ENCODE measurements around the gene PARN. TPM values are rescaled to one million over a fixed set of nuclear protein-coding genes. Genes with fewer than 3 reads are reported as not detected.

Gene PARN
- total RNA-seq, 1 experiment from 2014 or later, result 42.5 TPM

DNA sequence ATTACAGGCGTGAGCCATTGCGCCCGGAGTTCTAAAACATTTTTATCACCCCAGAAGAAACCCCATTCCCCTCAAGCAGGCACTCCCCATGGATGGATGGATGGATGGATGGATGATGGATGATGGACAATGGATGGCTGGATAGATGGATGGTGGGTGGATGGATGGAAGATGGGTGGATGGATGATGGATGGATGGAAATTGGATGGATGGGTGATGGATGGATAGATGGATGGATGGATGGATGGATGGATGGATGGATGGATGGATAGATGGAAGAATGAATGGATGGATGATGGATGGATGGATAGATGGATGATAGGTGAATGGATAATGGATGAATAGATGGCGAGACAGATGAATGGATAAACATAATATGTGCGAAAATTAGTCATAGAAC is 47.6 kb upstream of the PARN start:
- H3K36me3 ChIP-seq (ENCODE audit: control insufficient read depth in 1 of 2, insufficient read depth in 2 of 2, low read length in 2 of 2), result no peaks in the 10 kb centered on the region
- H3K27me3 ChIP-seq (ENCODE audit: insufficient read depth, low read length), result no peaks in the 10 kb centered on the region
- H3K9me2 ChIP-seq (ENCODE audit: insufficient read depth), result no peaks in the 10 kb centered on the region
- ChIA-PET RAD21 (ENCODE audit: low non-redundant PET in 1 of 2, low total read pairs in 2 of 2, uncharacterized antibody in 2 of 2, unreplicated experiment in 2 of 2) (no interaction called here), CTCF (no interaction called here), POLR2A (no interaction called here)
- no peak overlapping the region for H3K27ac ChIP-seq (ENCODE audit: low read depth, low read length)
- H3K4me2 ChIP-seq (ENCODE audit: low read length), result no peak overlapping the region
- no peak overlapping the region for H2AFZ ChIP-seq (ENCODE audit: low read depth, low read length, poor library complexity, severe bottlenecking)
- no peak for ATAC-seq
- no peaks in the 10 kb centered on the region for H3K79me2 ChIP-seq (ENCODE audit: insufficient read depth, low read length)
- H3K9me3 ChIP-seq (ENCODE audit: control insufficient read depth in 1 of 2, insufficient read depth in 1 of 2, low read depth in 1 of 2, low read length in 2 of 2), result no peaks in the 10 kb centered on the region
- H4K20me1 ChIP-seq (ENCODE audit: insufficient read depth), result no peaks in the 10 kb centered on the region
- no peak for DNase-seq (ENCODE audit: low read depth, low spot score)
- no peak overlapping the region for H3K9ac ChIP-seq (ENCODE audit: low read length)
- no peaks in the 10 kb centered on the region for H3K4me1 ChIP-seq (ENCODE audit: control insufficient read depth in 1 of 2, insufficient read depth in 2 of 2, low read length in 2 of 2)
- TF ChIP-seq, protein P1, sequence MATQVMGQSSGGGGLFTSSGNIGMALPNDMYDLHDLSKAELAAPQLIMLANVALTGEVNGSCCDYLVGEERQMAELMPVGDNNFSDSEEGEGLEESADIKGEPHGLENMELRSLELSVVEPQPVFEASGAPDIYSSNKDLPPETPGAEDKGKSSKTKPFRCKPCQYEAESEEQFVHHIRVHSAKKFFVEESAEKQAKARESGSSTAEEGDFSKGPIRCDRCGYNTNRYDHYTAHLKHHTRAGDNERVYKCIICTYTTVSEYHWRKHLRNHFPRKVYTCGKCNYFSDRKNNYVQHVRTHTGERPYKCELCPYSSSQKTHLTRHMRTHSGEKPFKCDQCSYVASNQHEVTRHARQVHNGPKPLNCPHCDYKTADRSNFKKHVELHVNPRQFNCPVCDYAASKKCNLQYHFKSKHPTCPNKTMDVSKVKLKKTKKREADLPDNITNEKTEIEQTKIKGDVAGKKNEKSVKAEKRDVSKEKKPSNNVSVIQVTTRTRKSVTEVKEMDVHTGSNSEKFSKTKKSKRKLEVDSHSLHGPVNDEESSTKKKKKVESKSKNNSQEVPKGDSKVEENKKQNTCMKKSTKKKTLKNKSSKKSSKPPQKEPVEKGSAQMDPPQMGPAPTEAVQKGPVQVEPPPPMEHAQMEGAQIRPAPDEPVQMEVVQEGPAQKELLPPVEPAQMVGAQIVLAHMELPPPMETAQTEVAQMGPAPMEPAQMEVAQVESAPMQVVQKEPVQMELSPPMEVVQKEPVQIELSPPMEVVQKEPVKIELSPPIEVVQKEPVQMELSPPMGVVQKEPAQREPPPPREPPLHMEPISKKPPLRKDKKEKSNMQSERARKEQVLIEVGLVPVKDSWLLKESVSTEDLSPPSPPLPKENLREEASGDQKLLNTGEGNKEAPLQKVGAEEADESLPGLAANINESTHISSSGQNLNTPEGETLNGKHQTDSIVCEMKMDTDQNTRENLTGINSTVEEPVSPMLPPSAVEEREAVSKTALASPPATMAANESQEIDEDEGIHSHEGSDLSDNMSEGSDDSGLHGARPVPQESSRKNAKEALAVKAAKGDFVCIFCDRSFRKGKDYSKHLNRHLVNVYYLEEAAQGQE (IDR thresholded peaks at IDR 0.05; ENCODE audit: low read depth), result no peak
- TF ChIP-seq SRF (IDR thresholded peaks at IDR 0.05; ENCODE audit: low read depth), result no peak
- no peak for TF ChIP-seq JUND (IDR thresholded peaks at IDR 0.05)
- no peak for TF ChIP-seq CEBPB (IDR thresholded peaks at IDR 0.05; ENCODE audit: low read depth)
- BruUV-seq (replicated peaks), result no TSS peak
- intact Hi-C loops (cut with micrococcal nuclease), result no loop called here
- no peak overlapping the region for H3K4me3 ChIP-seq (replicated peaks in 1 of 2; ENCODE audit: low read depth in 1 of 2, low read length in 2 of 2)

GRCh38 chr16:14676633-14677032 is 46.6 kb upstream of the PARN start:
- no peaks in the 10 kb centered on the region for H3K36me3 ChIP-seq (ENCODE audit: control insufficient read depth in 1 of 2, insufficient read depth in 2 of 2, low read length in 2 of 2)
- DNase-seq (ENCODE audit: low read depth, low spot score), result no peak
- no peak overlapping the region for H3K4me2 ChIP-seq (ENCODE audit: low read length)
- no TSS peak for BruUV-seq (replicated peaks)
- no peak overlapping the region for H3K9ac ChIP-seq (ENCODE audit: low read length)
- no peaks in the 10 kb centered on the region for H3K4me1 ChIP-seq (ENCODE audit: control insufficient read depth in 1 of 2, insufficient read depth in 2 of 2, low read length in 2 of 2)
- no peak overlapping the region for H3K4me3 ChIP-seq (replicated peaks in 1 of 2; ENCODE audit: low read depth in 1 of 2, low read length in 2 of 2)
- no peak overlapping the region for H2AFZ ChIP-seq (ENCODE audit: low read depth, low read length, poor library complexity, severe bottlenecking)
- ATAC-seq, result no peak
- H3K79me2 ChIP-seq (ENCODE audit: insufficient read depth, low read length), result no peaks in the 10 kb centered on the region
- no peaks in the 10 kb centered on the region for H3K9me2 ChIP-seq (ENCODE audit: insufficient read depth)
- RAD21 ChIA-PET (ENCODE audit: low non-redundant PET in 1 of 2, low total read pairs in 2 of 2, uncharacterized antibody in 2 of 2, unreplicated experiment in 2 of 2), result no interaction called here
- no peaks in the 10 kb centered on the region for H3K9me3 ChIP-seq (ENCODE audit: control insufficient read depth in 1 of 2, insufficient read depth in 1 of 2, low read depth in 1 of 2, low read length in 2 of 2)
- H3K27ac ChIP-seq (ENCODE audit: low read depth, low read length), result no peak overlapping the region
- no peaks in the 10 kb centered on the region for H4K20me1 ChIP-seq (ENCODE audit: insufficient read depth)
- H3K27me3 ChIP-seq (ENCODE audit: insufficient read depth, low read length), result no peaks in the 10 kb centered on the region
- intact Hi-C loops (cut with micrococcal nuclease), result no loop called here
- POLR2A ChIA-PET, result no interaction called here
- CTCF ChIA-PET, result no interaction called here
- no peak for TF ChIP-seq ELF1 (IDR thresholded peaks at IDR 0.05; ENCODE audit: borderline replicate concordance, low read depth)
- no peak for TF ChIP-seq ATF3 (IDR thresholded peaks at IDR 0.05)
- no peak for TF ChIP-seq ZFX (IDR thresholded peaks at IDR 0.05)
- no peak for TF ChIP-seq SP1 (IDR thresholded peaks at IDR 0.05; ENCODE audit: low read depth)
- TF ChIP-seq EZH2 (IDR thresholded peaks at IDR 0.05), result no peak
- TF ChIP-seq MAX (IDR thresholded peaks at IDR 0.05), result no peak
- no peak for TF ChIP-seq SIN3A (IDR thresholded peaks at IDR 0.05; ENCODE audit: low read depth)
- TF ChIP-seq, protein P1 (IDR thresholded peaks at IDR 0.05; ENCODE audit: low read depth), result no peak
- no peak for TF ChIP-seq RAD21 (IDR thresholded peaks at IDR 0.05; ENCODE audit: low read depth)
- TF ChIP-seq SRF (IDR thresholded peaks at IDR 0.05; ENCODE audit: low read depth), result no peak
- TF ChIP-seq EZH2phosphoT487 (IDR thresholded peaks at IDR 0.05; ENCODE audit: borderline replicate concordance), result no peak
- no peak for TF ChIP-seq POLR2A (IDR thresholded peaks at IDR 0.05; ENCODE audit: borderline replicate concordance, extremely low read depth, insufficient read depth, insufficient read length)
- TF ChIP-seq JUND (IDR thresholded peaks at IDR 0.05), result no peak
- TF ChIP-seq FOSL1 (IDR thresholded peaks at IDR 0.05; ENCODE audit: low read depth), result no peak
- TF ChIP-seq EGR1 (IDR thresholded peaks at IDR 0.05; ENCODE audit: low read depth), result no peak
